Fibroblast of skin of left biceps (primary cell): Measurements from ENCODE around the gene SKI.

Source experiments
- DNase-seq, 2 experiments: peaks; one replicate each; pipeline ENCODE4 v3.0.0-alpha.2; 2013; ENCODE audit warnings: low read depth in 2 of 2

Gene SKI

GRCh38 chr1:2274929-2275475, 46.9 kb downstream of the SKI start:
- no peak for DNase-seq

GRCh38 chr1:2275796-2276536, 47.8 kb downstream of the SKI start:
- peak in 1 of 2 experiments; percentile 20 for DNase-seq

GRCh38 chr1:2276803-2277580, 48.9 kb downstream of the SKI start:
- peak; percentile 41 to 42 for DNase-seq

GRCh38 chr1:2277741-2278488, 49.8 kb downstream of the SKI start:
- no peak for DNase-seq

- DNase-seq, result no peak
Measured at GRCh38 chr1:2278591-2279209, 50.6 kb downstream of the SKI start.

GRCh38 chr1:2279210-2279639, 51.1 kb downstream of the SKI start:
- peak; percentile 99 for DNase-seq

- DNase-seq, result no peak
Measured at GRCh38 chr1:2279817-2280216, 51.7 kb downstream of the SKI start.

GRCh38 chr1:2282556-2283270, 54.6 kb downstream of the SKI start:
- no peak for DNase-seq

- no peak for DNase-seq
Measured at GRCh38 chr1:2283371-2283990, 55.4 kb downstream of the SKI start.

GRCh38 chr1:2283991-2284895, 56.1 kb downstream of the SKI start:
- no peak for DNase-seq

- no peak for DNase-seq
Measured at GRCh38 chr1:2284932-2285331, 56.8 kb downstream of the SKI start.

- DNase-seq, result no peak
Measured at GRCh38 chr1:2286923-2287322, 58.8 kb downstream of the SKI start.

GRCh38 chr1:2287649-2288048, 59.5 kb downstream of the SKI start:
- no peak for DNase-seq

- DNase-seq, result no peak
Measured at GRCh38 chr1:2288311-2288710, 60.2 kb downstream of the SKI start.

- no peak for DNase-seq
Measured at GRCh38 chr1:2288816-2289536, 60.9 kb downstream of the SKI start.

GRCh38 chr1:2289607-2290006, 61.5 kb downstream of the SKI start:
- DNase-seq, result no peak

- no peak for DNase-seq
Measured at GRCh38 chr1:2290171-2290578, 62.1 kb downstream of the SKI start.

GRCh38 chr1:2290595-2291510, 62.7 kb downstream of the SKI start:
- DNase-seq, result peak; percentile 92 to 93
